BJ (cell line): Measurements from ENCODE around the gene TEN1. TPM values are rescaled to one million over a fixed set of nuclear protein-coding genes. Genes with fewer than 3 reads are reported as not detected.

Experiments
- polyA plus RNA-seq: library from polyadenylated mRNA; depleted of rRNA; stranded (reverse); fragments of >200 nt; gene quantifications from 2 replicates; pipeline ENCODE4 v1.2.3, GENCODE V29; 2011; rRNA removed

Gene TEN1
- polyA plus RNA-seq, 1 experiment: 25.6 TPM

Other genes starting within 250 kb of the TEN1 start
- gene GALK1, start 214.0 kb upstream of the TEN1 start, polyA plus RNA-seq: 19.9 and 35.8 TPM in 2 replicates
- gene UNK, start 194.4 kb upstream of the TEN1 start, polyA plus RNA-seq: 7.2 and 8.5 TPM in 2 replicates
- gene UNC13D, start 134.8 kb upstream of the TEN1 start, polyA plus RNA-seq: 0.28 and 0.40 TPM in 2 replicates
- 28.5 and 37.0 TPM in 2 replicates for gene WBP2, start 123.9 kb upstream of the TEN1 start, polyA plus RNA-seq
- gene TRIM47, start 100.7 kb upstream of the TEN1 start, polyA plus RNA-seq: 2.4 and 3.2 TPM in 2 replicates
- 5.5 and 8.6 TPM in 2 replicates for gene TRIM65, start 82.3 kb upstream of the TEN1 start, polyA plus RNA-seq
- 22.7 and 60.9 TPM in 2 replicates for gene MRPL38, start 74.4 kb upstream of the TEN1 start, polyA plus RNA-seq
- 3.4 and 4.8 TPM in 2 replicates for gene FBF1, start 38.2 kb upstream of the TEN1 start, polyA plus RNA-seq
- 32.1 and 33.6 TPM in 2 replicates for gene ACOX1, start 74 bp upstream of the TEN1 start, polyA plus RNA-seq
- 3.7 and 5.6 TPM in 2 replicates for gene CDK3, start 21.6 kb downstream of the TEN1 start, polyA plus RNA-seq
- gene EVPL, start 48.1 kb downstream of the TEN1 start, polyA plus RNA-seq: not detected in 2 replicates
- 62.6 and 70.8 TPM in 2 replicates for gene SRP68, start 93.3 kb downstream of the TEN1 start, polyA plus RNA-seq
- not detected in 2 replicates for gene GALR2, start 95.5 kb downstream of the TEN1 start, polyA plus RNA-seq
- gene ZACN, start 99.9 kb downstream of the TEN1 start, polyA plus RNA-seq: 0.05 TPM in 1 of 2 replicates, not detected in the other
- gene EXOC7, start 124.5 kb downstream of the TEN1 start, polyA plus RNA-seq: 91.7 and 122 TPM in 2 replicates
- gene FOXJ1, start 162.0 kb downstream of the TEN1 start, polyA plus RNA-seq: not detected in 2 replicates